ENCODE data around the gene NUMB. TPM values are rescaled to one million over a fixed set of nuclear protein-coding genes. Genes with fewer than 3 reads are reported as not detected.
A peak's percentile ranks its signal among the peaks of the same experiment; 100 is the strongest.

NUMB gene
- total and polyA plus RNA-seq, 9 donors, result 32.9 to 78.2 (median 67.6) TPM

DNA sequence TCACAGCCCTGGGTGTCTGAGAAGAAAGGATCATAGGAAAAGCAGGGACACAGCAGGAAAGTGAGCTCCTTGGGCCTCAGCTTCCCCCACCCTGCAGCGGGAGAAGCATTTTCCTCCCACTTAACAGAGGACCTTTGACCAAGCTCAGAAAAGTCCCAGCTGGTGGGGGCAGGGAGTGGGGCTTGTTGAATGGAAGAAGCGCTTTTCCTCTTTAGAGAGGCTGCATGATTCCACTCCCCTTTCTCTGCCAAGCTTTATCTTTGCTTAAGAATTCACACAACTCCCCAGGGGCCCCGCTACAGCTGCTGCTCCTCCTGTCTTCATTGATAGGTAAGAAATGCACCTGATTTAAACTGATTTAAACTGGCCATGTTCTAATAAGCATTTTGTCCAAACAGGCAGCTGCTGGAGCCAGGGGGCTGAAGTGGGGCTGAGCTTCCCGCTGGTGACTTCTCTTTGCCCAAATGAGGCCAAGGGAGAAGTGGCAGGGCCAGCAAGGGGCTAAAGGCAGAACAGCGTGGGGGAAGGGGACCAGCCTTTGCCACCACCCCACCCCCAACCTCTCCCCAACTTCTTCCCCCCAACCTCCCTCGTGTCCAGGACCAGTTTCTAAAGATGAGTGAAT lies 222.7 kb downstream of the NUMB start:
- peak; percentile 59 to 78 (median 65) for DNase-seq
- peaks cover 25% of the 10 kb centered on the region for H3K4me1 ChIP-seq (ENCODE audit: insufficient read depth)
- intact Hi-C loops (cut with DNase I), result loop anchor here in 1 of 4 donors (10.0 kb wide), 1 partner anchor 51 kb away; no protein-coding TSS in a partner anchor
- WGBS, 3 donors, result 25 to 32% (median 25%) methylated on average over 6 of the region's 6 CpGs
- TF ChIP-seq, protein P1, sequence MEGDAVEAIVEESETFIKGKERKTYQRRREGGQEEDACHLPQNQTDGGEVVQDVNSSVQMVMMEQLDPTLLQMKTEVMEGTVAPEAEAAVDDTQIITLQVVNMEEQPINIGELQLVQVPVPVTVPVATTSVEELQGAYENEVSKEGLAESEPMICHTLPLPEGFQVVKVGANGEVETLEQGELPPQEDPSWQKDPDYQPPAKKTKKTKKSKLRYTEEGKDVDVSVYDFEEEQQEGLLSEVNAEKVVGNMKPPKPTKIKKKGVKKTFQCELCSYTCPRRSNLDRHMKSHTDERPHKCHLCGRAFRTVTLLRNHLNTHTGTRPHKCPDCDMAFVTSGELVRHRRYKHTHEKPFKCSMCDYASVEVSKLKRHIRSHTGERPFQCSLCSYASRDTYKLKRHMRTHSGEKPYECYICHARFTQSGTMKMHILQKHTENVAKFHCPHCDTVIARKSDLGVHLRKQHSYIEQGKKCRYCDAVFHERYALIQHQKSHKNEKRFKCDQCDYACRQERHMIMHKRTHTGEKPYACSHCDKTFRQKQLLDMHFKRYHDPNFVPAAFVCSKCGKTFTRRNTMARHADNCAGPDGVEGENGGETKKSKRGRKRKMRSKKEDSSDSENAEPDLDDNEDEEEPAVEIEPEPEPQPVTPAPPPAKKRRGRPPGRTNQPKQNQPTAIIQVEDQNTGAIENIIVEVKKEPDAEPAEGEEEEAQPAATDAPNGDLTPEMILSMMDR (IDR thresholded peaks at IDR 0.05), result no peak
- TF ChIP-seq POLR2A (IDR thresholded peaks at IDR 0.05), result no peak
- no peak for TF ChIP-seq EP300 (IDR thresholded peaks at IDR 0.05)
- H3K36me3 ChIP-seq, result no peaks in the 10 kb centered on the region
- no peaks in the 10 kb centered on the region for H3K27me3 ChIP-seq
- H3K27ac ChIP-seq, result no peak overlapping the region
- H3K4me3 ChIP-seq, result no peak overlapping the region
- no peaks in the 10 kb centered on the region for H3K9me3 ChIP-seq

DNA sequence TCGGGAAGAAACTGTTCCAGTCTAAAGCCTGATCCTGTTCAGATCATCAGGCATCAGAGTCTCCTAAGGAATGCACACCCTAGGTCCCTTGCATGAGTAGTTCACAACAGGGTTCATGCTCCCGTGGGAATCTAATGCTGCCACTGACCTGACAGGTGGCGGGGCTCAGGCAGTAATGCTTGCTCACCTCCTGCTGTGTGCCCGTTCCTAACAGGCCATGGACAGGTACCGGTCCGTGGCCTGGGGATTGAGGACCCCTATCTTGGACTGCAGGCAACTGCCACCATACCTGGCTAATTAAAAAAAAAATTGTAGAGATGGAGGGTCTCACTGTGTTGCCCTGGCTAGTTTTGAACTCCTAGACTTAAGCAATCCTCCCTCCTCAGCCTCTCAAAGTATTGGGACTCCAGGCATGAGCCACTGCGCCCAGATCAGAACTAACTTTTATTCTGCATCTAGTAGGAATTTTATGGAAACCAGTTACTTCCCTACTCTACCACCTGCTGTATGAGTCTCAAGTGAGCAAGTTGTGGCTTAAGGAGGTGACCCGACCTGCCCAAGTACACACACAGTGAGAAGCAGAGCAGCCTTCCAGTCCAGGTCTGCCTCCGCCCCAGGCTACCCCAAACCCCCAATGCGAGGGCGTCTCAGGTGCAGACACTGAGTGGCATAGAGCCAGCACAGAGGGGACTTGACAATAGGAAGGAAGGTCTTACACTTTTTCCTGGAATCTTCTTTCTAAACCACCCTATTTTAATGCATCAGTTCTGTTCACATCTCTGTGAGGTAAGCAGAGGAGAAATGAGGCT lies 223.6 kb downstream of the NUMB start:
- H3K9me3 ChIP-seq, result no peaks in the 10 kb centered on the region
- WGBS, 3 donors, result 81 to 87% (median 84%) methylated on average over 11 of the region's 11 CpGs
- peak in 2 of 5 donors; percentile 35 to 37 for DNase-seq
- H3K27ac ChIP-seq, result no peak overlapping the region
- H3K36me3 ChIP-seq, result no peaks in the 10 kb centered on the region
- no peak for TF ChIP-seq EP300 (IDR thresholded peaks at IDR 0.05)
- no peak for TF ChIP-seq POLR2A (IDR thresholded peaks at IDR 0.05)
- TF ChIP-seq, protein P1 (IDR thresholded peaks at IDR 0.05), result no peak
- H3K4me3 ChIP-seq, result no peak overlapping the region
- intact Hi-C loops (cut with DNase I), result loop anchor here in 1 of 4 donors (10.0 kb wide), 1 partner anchor 50 kb away; no protein-coding TSS in a partner anchor
- H3K27me3 ChIP-seq, result no peaks in the 10 kb centered on the region
- peaks cover 22% of the 10 kb centered on the region for H3K4me1 ChIP-seq (ENCODE audit: insufficient read depth)

DNA sequence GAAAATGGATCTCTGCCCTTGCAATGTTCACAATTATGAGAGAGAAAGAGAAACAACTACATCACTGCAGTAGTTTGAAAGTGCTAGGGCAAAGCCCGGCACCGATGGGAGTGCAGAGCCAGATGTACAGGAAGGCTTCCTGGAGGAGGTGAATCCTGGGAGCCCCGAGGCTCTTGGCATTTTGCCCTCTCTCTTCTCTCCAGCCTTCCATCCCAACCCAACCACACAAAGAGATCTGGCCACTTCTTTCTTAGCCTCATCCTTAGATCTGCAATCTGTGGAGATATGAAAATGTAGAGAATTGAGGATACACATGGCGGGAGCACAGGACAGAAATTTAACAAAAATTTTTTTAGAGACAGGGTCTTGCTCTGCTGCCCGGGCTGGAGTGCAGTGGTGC lies 224.3 kb downstream of the NUMB start:
- intact Hi-C loops (cut with DNase I), result loop anchor here in 1 of 4 donors (10.0 kb wide), 1 partner anchor 49 kb away; no protein-coding TSS in a partner anchor
- peaks cover 22% of the 10 kb centered on the region for H3K4me1 ChIP-seq (ENCODE audit: insufficient read depth)
- 76 to 85% (median 78%) methylated on average over 5 of the region's 5 CpGs for WGBS, 3 donors
- H3K27me3 ChIP-seq, result no peaks in the 10 kb centered on the region
- no peak overlapping the region for H3K4me3 ChIP-seq
- H3K36me3 ChIP-seq, result no peaks in the 10 kb centered on the region
- TF ChIP-seq EP300 (IDR thresholded peaks at IDR 0.05), result no peak
- TF ChIP-seq, protein P1 (IDR thresholded peaks at IDR 0.05), result no peak
- TF ChIP-seq POLR2A (IDR thresholded peaks at IDR 0.05), result no peak
- H3K9me3 ChIP-seq, result no peaks in the 10 kb centered on the region
- no peak for DNase-seq
- no peak overlapping the region for H3K27ac ChIP-seq

DNA sequence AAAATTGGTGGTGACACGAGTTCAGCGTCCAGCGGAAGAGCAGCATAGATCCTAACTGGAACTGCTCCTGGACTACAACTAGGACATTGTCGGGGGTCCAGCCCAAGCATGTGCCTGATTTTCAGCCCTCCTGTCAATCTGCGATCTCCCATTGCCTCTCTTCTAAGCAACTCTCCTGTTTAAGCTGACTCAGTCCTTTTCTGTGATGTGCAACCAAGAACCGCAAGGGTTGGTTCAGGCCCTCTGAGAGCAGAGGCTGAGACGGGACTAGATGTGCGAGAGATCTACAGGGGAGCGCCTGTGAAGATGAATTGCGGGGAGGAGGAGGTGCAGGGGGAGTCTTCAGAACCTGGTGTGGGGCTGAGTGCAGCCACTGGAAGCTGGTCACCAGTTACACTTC lies 224.8 kb downstream of the NUMB start:
- DNase-seq, result no peak
- intact Hi-C loops (cut with DNase I), result loop anchor here in 1 of 4 donors (10.0 kb wide), 1 partner anchor 49 kb away; no protein-coding TSS in a partner anchor
- no peaks in the 10 kb centered on the region for H3K36me3 ChIP-seq
- H3K4me1 ChIP-seq (ENCODE audit: insufficient read depth), result peaks cover 24% of the 10 kb centered on the region
- H3K9me3 ChIP-seq, result no peaks in the 10 kb centered on the region
- WGBS, 3 donors, result 94 to 98% (median 96%) methylated on average over 10 of the region's 10 CpGs
- no peaks in the 10 kb centered on the region for H3K27me3 ChIP-seq
- no peak overlapping the region for H3K4me3 ChIP-seq
- H3K27ac ChIP-seq, result no peak overlapping the region
- TF ChIP-seq POLR2A (IDR thresholded peaks at IDR 0.05) (no peak), EP300 (IDR thresholded peaks at IDR 0.05) (no peak)
- TF ChIP-seq, protein P1 (IDR thresholded peaks at IDR 0.05), result no peak
